Retina (tissue), 1 donor: ENCODE results near the gene MN1.

ENCODE experiments used
- DNase-seq: peaks from one replicate; pipeline ENCODE4 v3.0.0-alpha.2; 2016

The MN1 gene

GRCh38 chr22:27782088-27782487, 19.5 kb downstream of the MN1 start:
- no peak for DNase-seq

DNA sequence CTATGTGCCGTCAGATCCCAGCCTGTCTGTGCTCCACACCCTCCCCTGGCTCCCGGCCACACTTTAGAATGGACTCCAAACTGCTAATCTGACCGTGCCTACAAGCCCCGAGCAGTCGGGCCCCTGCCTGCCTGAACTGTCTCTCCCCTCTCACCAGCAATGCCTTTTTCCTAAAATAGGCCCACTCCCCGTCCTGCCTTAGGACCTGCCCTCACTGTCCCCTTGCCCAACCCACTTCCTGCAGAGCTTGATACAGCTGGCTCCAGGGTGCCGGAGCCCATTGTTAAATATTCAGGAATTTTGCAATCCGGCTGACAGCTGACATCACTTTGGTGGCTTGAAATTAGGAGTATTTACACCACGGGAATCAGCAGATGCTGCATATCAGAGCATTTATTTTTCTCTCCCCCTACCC, 21.4 kb downstream of the MN1 start:
- DNase-seq = peak; percentile 14

DNA sequence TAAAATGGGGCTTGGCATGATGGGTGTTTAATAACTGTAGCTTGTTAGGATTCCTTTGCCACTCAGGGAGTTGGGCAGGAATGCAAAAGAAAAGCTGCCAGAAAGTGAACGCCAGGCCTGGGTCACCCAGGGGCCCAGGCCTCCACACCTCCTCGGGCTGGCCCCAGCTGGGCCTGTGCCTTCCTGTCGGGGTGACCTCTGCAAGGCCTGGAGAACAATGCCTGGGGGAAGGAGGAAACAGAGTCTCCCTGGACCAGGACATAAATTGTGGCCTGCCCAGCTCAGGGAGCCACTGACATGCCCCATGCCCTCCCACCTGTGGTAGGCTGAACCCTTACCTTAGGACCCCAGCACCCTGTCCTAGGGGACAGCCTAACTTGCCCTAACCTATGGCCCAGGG, 21.9 kb downstream of the MN1 start:
- no peak for DNase-seq

DNA sequence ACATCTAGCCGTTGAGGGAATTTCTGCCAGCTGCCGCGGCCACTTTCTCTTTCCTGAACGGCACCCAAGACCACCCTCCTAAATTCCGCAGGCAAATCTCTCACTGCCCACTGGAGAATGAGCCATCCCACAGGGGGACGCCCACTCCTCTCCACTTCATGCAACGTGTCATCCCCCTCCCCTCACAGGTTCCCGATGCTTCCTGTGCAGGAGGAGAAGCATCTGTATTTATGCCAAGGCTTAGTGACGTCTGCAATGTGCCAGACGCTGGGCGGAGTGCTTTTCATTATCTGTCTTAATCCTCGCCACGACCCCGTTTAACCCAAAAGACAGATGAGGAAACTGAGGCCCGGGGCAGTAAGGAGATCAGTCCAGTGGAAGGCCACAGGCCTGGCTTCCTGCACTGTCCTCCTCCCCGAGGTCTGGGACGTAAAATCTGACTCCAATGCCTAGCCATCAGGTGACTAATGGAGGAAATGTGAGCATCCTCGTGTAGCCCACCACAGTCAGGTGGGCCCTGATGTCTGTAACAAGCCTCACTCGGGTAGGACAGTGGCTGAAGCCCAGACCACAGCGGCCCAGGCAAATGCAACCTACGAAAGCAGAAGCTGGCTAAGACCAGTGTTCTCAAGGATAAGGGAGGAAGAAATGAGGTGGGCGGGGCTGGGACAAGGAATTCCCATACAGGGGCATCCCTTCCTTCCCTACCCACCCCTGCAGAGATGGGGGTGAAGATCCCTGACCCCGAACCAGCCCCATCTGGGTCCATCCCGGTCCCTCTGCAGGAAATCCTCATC, 23.1 kb downstream of the MN1 start:
- DNase-seq = no peak

- DNase-seq = no peak
Measured at GRCh38 chr22:27777128-27777527, 24.4 kb downstream of the MN1 start.

- no peak for DNase-seq
Measured at GRCh38 chr22:27776650-27776958, 25.0 kb downstream of the MN1 start.

GRCh38 chr22:27775758-27776649, 25.6 kb downstream of the MN1 start:
- peak; percentile 85 for DNase-seq

DNA sequence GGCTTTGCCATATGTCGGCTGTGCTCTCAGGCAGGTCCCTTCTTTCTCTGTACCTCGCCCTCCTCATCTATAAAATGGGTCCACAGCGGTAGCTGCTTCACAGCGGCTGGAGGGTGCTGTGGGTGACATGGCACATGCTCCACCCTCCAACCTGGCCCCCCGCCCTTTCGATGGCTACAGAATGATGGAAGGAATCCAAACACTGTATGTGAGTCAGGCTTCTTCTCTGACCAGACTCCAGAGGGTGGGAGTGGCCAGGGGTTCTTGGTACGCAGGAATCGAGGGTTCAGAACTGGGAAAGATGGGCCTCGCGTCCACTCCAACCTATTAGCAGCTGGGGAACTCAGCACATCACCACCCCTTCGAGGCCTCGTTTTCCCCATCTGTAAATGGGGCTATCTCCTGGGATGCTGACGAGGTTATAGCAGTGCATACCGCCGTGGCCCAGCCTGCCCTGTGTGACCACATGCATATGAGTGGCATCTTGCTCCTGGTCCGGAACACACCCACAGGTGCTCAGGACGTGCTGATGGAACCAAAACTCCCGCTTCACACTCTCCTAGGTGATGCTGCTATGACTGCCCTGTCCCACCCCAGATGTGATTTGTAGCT, 26.4 kb downstream of the MN1 start:
- peak; percentile 45 for DNase-seq

DNA sequence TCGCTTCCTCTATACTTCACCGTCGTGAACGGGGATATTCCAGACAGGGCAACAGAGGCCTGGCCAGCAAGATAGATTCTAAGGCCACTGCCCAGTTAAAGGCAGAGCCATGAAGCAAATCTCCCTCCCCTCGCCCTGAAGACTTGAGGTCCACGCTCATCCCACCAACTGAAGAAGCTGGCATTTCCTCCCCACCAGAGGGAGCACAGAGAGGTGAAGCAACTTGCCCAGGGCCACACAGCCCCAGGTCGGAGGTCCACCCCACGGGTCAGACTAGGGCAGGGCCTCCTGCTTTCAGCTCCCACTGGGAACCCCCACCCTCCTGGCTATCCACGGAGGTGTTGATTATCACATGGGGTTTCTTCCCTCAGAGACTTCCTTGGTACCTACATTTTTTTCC, 27.4 kb downstream of the MN1 start:
- DNase-seq = no peak

- no peak for DNase-seq
Measured at GRCh38 chr22:27772984-27773498, 28.5 kb downstream of the MN1 start.

DNA sequence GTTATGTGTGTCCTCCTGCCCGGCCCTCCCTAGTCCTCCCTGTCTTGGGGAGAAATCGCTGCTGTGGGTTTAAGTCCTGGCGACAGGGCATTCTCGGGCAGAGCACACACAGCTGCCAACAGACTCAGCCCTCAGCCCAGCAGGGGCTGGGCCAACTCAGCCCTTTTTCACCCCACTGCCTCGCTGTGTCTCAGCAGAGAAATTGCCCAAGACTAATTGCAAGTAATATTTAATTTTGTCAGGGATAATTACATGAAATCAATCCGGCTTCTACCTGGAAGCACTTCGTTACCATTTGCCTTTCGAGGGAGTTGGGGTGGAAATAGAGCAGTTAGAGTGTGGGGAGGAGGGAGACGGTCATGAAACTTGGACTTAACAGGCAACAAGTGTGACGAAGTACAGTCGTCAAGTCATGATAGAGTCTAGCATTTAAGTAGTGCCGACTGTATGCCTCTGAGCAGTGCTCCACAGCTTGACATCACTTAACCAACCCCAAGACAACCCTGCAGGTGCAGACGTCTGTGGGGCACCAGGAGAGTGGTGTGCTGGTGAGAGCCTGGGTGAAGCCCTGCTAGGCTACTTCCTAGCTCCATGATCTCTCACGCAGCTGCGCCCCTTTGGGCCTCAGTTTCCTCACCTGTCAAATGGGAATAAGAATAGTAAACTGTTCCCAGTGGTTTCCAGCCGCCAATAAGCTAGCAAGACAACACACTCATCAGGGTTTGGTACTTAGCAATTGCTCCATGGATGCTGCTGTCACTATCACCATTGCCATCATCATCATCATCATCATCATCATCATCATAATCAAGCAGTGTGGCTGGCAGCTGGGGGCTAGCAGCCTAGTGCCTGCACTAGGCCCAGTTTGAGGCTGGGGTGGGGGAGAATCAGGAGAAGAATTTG, 29.2 kb downstream of the MN1 start:
- no peak for DNase-seq

GRCh38 chr22:27771637-27772036, 29.9 kb downstream of the MN1 start:
- no peak for DNase-seq

DNA sequence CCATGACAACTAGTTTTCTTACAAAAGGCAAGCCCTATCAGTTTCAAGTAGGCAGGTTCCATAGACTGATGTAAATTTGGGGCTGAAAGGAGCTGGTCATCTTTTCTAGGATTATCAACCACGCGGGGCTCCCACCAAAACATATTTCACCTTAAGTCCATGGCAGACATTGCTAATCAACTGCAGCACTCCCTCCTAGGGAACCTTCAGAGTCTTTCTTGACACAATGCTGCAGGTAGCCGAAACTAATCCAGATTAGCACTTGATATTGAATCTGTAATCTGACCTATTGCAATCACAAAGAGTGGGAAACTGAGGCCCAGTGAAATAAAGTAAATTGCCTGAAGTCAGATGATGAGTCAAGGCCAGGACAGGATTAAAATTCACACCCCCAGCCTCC, 32.5 kb downstream of the MN1 start:
- no peak for DNase-seq

DNA sequence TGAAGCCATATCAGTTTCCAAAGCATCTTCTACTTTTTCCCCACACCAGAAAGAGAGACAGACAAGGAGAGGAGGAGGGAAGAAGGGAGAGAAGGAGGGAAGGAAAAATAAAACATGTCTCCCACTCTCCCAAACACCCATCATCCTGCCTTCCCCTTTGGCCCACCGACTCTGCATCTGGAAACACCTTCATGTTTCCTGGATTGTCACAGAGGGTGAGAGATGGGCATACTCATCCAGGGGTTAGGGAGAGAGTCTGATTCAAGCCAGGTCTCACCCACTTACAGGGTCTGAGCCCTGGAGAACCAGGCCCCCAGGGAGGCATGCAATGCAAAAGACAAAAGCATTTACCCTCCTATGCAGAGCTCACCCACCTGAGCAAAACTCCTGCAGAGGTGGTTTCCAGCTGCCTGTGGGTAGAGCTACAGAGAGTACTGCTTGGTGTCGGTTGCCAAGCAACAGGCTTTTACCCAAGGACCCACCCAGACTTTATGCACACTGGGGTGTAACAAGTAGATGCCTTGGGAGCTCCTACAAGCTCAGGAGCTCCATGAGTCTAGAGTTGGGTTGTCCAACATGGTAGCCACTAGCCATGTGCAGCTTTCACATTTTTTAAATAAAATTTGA, 33.4 kb downstream of the MN1 start:
- no peak for DNase-seq

GRCh38 chr22:27766679-27767078, 34.9 kb downstream of the MN1 start:
- DNase-seq = no peak

- DNase-seq = no peak
Measured at GRCh38 chr22:27765706-27766291, 35.8 kb downstream of the MN1 start.

GRCh38 chr22:27764722-27765236, 36.8 kb downstream of the MN1 start:
- no peak for DNase-seq

DNA sequence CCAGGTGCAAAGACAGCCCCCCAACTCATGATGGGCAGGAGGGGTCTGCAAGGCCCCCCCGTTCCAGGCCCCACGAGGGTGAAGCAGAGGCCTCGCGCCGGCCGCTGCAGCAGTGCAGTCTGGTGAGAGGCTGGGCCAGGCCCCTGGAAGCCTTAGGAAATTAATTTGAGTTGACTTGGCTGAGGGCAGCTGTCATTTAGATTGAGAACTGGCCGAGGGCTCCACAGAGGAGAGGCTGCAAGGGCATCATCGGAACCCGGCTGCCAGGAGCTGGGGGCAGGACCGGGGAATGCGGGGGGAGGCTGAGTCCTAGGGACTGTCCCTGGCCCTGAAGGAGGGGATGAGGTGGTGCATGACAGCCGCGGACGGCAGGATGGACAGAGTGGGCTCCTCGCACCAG, 39.9 kb downstream of the MN1 start:
- peak; percentile 75 for DNase-seq

- DNase-seq = no peak
Measured at GRCh38 chr22:27761000-27761399, 40.6 kb downstream of the MN1 start.

GRCh38 chr22:27760474-27760873, 41.1 kb downstream of the MN1 start:
- no peak for DNase-seq

- no peak for DNase-seq
Measured at GRCh38 chr22:27757928-27758525, 43.5 kb downstream of the MN1 start.
